HL-60 (cell line): ENCODE data around the gene ACSF3.

ENCODE experiments used
- DNase-seq, 2 experiments: peaks; one replicate each; pipeline ENCODE4 v3.0.0-alpha.2; 2010 to 2020; ENCODE audit warnings: low read depth in 1 of 2, low spot score in 1 of 2
- H3K27ac ChIP-seq: fragments of 250-450 bp; sonication (Bioruptor Pico); replicated peaks from 2 replicates; pipeline ENCODE4 v1.5.1; 2020; ENCODE audit warnings: mild to moderate bottlenecking, moderate library complexity
- H3K27me3 ChIP-seq: fragments of 250-450 bp; sonication (Bioruptor Pico); 2 replicates; pipeline ENCODE4 v1.5.1; 2021; ENCODE audit warnings: mild to moderate bottlenecking, moderate library complexity; ENCODE audit not compliant: insufficient read depth, poor library complexity, severe bottlenecking
- H3K4me3 ChIP-seq: replicated peaks from 2 replicates; pipeline ENCODE4 v1.5.1; 2011; ENCODE audit warnings: mild to moderate bottlenecking, control low read depth, low read length; ENCODE audit not compliant: insufficient read depth
- GABPA ChIP-seq: IDR thresholded peaks from 2 replicates; pipeline ENCODE4 v1.6.1; 2012; ENCODE audit warnings: low read depth
- POLR2AphosphoS5 ChIP-seq: IDR thresholded peaks from 2 replicates; pipeline ENCODE4 v1.6.1; 2012; ENCODE audit warnings: low read depth
- SPI1 ChIP-seq: IDR thresholded peaks from 2 replicates; pipeline ENCODE4 v1.6.1; 2012; ENCODE audit warnings: low read depth, mild to moderate bottlenecking, borderline replicate concordance
- TF ChIP-seq, protein P1 (sequence below): IDR thresholded peaks from 2 replicates; pipeline ENCODE4 v1.6.1; 2012; ENCODE audit warnings: low read depth; ENCODE audit not compliant: insufficient replicate concordance
- TF ChIP-seq, protein P2 (sequence below): IDR thresholded peaks from one replicate; pipeline ENCODE4 v1.5.1; 2011; ENCODE audit warnings: low read length, control low read depth, inconsistent platforms; ENCODE audit not compliant: insufficient read depth

The ACSF3 gene

DNA sequence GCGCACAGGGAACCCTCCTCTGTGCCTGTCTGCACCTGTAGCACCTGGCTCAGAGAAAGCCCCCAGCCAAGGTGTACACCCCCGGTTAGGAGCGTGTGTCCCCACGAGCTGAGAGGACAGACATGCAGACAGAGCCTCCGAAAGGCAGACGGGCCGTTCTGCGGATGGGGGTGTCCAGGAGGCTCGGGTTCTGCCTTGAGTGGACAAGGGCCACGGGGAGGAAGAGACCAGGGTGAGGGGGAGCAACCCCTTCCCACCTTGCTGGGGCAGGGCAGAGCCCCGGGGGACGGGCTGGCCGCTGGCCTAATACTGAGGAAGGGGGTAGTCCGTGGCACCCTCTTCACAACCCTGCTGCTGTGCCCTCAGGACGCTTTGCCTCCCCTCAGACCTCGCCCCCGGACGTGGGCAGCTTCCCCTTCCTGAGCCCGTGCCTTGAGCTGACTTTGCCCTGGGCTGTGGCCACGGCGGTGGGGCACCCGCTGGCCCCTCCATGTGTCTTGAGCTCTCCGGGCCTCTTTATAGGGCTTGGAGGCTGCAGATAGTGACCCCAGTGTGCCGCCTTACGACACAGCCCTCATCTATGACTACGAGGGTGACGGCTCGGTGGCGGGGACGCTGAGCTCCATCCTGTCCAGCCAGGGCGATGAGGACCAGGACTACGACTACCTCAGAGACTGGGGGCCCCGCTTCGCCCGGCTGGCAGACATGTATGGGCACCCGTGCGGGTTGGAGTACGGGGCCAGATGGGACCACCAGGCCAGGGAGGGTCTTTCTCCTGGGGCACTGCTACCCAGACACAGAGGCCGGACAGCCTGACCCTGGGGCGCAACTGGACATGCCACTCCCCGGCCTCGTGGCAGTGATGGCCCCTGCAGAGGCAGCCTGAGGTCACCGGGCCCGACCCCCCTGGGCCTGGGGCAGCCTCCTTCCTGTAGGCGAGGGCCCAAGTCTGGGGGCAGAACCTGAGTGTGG lies 101.0 kb downstream of the ACSF3 start:
- Histone ChIP-seq H3K27me3 (no peaks in the 10 kb centered on the region), H3K27ac (no peak overlapping the region), H3K4me3 (no peak overlapping the region)
- no peak for DNase-seq
- TF ChIP-seq SPI1, result no peak
- TF ChIP-seq, protein P1, sequence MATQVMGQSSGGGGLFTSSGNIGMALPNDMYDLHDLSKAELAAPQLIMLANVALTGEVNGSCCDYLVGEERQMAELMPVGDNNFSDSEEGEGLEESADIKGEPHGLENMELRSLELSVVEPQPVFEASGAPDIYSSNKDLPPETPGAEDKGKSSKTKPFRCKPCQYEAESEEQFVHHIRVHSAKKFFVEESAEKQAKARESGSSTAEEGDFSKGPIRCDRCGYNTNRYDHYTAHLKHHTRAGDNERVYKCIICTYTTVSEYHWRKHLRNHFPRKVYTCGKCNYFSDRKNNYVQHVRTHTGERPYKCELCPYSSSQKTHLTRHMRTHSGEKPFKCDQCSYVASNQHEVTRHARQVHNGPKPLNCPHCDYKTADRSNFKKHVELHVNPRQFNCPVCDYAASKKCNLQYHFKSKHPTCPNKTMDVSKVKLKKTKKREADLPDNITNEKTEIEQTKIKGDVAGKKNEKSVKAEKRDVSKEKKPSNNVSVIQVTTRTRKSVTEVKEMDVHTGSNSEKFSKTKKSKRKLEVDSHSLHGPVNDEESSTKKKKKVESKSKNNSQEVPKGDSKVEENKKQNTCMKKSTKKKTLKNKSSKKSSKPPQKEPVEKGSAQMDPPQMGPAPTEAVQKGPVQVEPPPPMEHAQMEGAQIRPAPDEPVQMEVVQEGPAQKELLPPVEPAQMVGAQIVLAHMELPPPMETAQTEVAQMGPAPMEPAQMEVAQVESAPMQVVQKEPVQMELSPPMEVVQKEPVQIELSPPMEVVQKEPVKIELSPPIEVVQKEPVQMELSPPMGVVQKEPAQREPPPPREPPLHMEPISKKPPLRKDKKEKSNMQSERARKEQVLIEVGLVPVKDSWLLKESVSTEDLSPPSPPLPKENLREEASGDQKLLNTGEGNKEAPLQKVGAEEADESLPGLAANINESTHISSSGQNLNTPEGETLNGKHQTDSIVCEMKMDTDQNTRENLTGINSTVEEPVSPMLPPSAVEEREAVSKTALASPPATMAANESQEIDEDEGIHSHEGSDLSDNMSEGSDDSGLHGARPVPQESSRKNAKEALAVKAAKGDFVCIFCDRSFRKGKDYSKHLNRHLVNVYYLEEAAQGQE, result no peak
- TF ChIP-seq GABPA, result no peak
- TF ChIP-seq, protein P2, sequence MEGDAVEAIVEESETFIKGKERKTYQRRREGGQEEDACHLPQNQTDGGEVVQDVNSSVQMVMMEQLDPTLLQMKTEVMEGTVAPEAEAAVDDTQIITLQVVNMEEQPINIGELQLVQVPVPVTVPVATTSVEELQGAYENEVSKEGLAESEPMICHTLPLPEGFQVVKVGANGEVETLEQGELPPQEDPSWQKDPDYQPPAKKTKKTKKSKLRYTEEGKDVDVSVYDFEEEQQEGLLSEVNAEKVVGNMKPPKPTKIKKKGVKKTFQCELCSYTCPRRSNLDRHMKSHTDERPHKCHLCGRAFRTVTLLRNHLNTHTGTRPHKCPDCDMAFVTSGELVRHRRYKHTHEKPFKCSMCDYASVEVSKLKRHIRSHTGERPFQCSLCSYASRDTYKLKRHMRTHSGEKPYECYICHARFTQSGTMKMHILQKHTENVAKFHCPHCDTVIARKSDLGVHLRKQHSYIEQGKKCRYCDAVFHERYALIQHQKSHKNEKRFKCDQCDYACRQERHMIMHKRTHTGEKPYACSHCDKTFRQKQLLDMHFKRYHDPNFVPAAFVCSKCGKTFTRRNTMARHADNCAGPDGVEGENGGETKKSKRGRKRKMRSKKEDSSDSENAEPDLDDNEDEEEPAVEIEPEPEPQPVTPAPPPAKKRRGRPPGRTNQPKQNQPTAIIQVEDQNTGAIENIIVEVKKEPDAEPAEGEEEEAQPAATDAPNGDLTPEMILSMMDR, result no peak
- TF ChIP-seq POLR2AphosphoS5, result no peak

DNA sequence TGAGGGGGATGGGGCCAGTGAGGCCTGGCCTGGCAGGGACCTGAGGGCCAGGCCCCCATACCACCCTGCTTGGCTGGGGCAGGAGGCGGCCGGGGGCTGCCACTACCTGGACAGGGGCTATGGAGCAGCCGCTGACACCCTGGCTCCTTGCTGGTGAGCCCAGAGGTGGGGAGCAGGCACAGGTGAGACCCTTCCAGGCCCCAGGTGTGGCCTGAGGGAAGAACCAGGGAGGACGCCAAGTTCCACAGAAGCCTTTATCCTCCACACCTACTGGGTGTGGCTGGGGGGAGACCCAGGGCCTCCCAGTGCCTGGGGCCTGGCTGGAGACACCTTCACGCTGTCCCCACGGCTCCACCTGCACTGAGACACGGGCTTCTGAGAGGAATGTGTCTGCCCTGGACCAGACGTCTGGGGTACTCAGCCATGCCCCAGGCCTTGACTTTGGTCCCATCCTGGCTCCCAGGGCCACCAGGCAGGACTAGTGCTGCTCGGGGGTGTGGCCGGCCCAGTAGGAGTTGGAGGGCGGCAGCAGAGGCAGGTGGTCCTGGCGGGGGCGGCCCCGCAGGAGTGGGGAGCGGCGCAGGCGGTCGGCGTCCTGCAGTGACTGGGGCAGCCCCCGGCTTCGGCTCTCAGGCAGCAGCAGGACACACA lies 102.0 kb downstream of the ACSF3 start:
- no peak for DNase-seq
- Histone ChIP-seq H3K27ac (no peak overlapping the region), H3K27me3 (no peaks in the 10 kb centered on the region), H3K4me3 (no peak overlapping the region)
- TF ChIP-seq, protein P1, result no peak
- TF ChIP-seq GABPA, result no peak
- TF ChIP-seq POLR2AphosphoS5, result no peak
- TF ChIP-seq, protein P2, result no peak
- TF ChIP-seq SPI1, result no peak

DNA sequence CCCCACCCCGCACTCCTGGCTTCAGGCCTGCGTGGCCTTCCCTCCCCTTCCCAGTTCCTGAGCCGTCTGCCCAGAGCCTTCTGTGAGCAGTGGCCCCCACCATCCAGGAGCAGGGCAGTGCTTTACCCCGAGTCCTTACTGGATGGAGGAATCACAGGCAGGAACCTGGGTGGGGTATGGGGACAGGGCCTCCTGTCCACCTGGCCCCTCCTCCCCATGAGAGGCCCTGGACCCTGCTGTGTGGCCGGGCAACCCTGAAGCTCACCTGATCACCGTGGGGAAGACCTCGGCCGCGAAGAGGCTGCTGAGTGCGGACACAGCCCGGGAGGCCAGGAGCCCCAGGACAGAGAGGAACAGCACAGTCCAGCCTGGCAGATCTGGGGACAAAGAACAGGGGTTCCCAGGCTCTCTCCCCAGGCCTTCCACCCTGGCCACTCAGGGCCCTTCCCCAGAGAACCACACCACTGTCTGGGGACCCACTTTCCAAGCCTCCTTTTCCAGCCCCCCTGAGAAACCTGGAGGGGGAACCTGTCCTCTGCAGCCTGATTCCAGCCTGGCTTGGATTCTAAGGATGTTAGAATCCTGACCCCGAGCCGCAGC lies 103.5 kb downstream of the ACSF3 start:
- TF ChIP-seq, protein P1, result no peak
- TF ChIP-seq GABPA (no peak), POLR2AphosphoS5 (no peak), SPI1 (no peak)
- TF ChIP-seq, protein P2, result no peak
- DNase-seq, result no peak
- Histone ChIP-seq H3K27ac (no peak overlapping the region), H3K27me3 (no peaks in the 10 kb centered on the region), H3K4me3 (no peak overlapping the region)
